Endothelial cell of umbilical vein (primary cell): ENCODE measurements around the gene PHACTR1.

ENCODE experiments used
- EZH2 ChIP-seq: IDR thresholded peaks from 2 replicates; pipeline ENCODE4 v1.6.1; 2012; ENCODE audit warnings: borderline replicate concordance, low read depth, mild to moderate bottlenecking, moderate library complexity, low read length, inconsistent platforms; ENCODE audit not compliant: severe bottlenecking
- MAX ChIP-seq: IDR thresholded peaks from 2 replicates; pipeline ENCODE4 v1.6.1; 2011; ENCODE audit not compliant: insufficient read depth, insufficient read length
- MYC ChIP-seq: IDR thresholded peaks from one replicate; pipeline ENCODE4 v1.6.1; 2011; ENCODE audit warnings: mild to moderate bottlenecking, low read depth, low read length
- POLR2A ChIP-seq: IDR thresholded peaks from 2 replicates; pipeline ENCODE4 v1.6.1; 2012; ENCODE audit warnings: low read depth, mild to moderate bottlenecking, control low read depth, low read length
- TF ChIP-seq, protein P1 (sequence below), 2 donors: IDR thresholded peaks; 1 replicate in 1 of 2; 2 replicates in 1 of 2; pipeline ENCODE4 v1.5.1; 2011; ENCODE audit warnings: low read length in 2 of 2, mild to moderate bottlenecking in 2 of 2, moderate library complexity in 2 of 2, control low read depth in 1 of 2, inconsistent platforms in 1 of 2, low read depth in 1 of 2; ENCODE audit not compliant: insufficient read depth in 1 of 2; ENCODE audit errors: extremely low read depth in 1 of 2

GRCh38 chr6:12865117-12865516 lies 148.6 kb downstream of the PHACTR1 start:
- TF ChIP-seq, protein P1, sequence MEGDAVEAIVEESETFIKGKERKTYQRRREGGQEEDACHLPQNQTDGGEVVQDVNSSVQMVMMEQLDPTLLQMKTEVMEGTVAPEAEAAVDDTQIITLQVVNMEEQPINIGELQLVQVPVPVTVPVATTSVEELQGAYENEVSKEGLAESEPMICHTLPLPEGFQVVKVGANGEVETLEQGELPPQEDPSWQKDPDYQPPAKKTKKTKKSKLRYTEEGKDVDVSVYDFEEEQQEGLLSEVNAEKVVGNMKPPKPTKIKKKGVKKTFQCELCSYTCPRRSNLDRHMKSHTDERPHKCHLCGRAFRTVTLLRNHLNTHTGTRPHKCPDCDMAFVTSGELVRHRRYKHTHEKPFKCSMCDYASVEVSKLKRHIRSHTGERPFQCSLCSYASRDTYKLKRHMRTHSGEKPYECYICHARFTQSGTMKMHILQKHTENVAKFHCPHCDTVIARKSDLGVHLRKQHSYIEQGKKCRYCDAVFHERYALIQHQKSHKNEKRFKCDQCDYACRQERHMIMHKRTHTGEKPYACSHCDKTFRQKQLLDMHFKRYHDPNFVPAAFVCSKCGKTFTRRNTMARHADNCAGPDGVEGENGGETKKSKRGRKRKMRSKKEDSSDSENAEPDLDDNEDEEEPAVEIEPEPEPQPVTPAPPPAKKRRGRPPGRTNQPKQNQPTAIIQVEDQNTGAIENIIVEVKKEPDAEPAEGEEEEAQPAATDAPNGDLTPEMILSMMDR (IDR thresholded peaks at IDR 0.05; ENCODE audit: extremely low read depth in 1 of 2, insufficient read depth in 1 of 2, low read depth in 1 of 2, low read length in 2 of 2): no peak
- no peak for TF ChIP-seq MYC
- TF ChIP-seq MAX: no peak
- no peak for TF ChIP-seq EZH2
- TF ChIP-seq POLR2A: no peak
